RWPE2 (cell line): ENCODE results near the gene CYSLTR1.

Source experiments
- ATAC-seq: fragments of 200-7000 bp; cut with Tn5 transposase; 3 replicates; pipeline ENCODE4 v1.9.1; 2021; ENCODE audit warnings: low read depth
- DNase-seq: peaks from one replicate; pipeline ENCODE4 v3.0.0-alpha.2; 2020; ENCODE audit warnings: low spot score
- H3K27ac ChIP-seq: fragments of 450-650 bp; 2 replicates; pipeline ENCODE4 v1.5.1; 2017; ENCODE audit warnings: mild to moderate bottlenecking; ENCODE audit not compliant: poor library complexity, severe bottlenecking
- H3K27me3 ChIP-seq: fragments of 250-450 bp; sonication (Bioruptor Pico); 2 replicates; pipeline ENCODE4 v1.5.1; 2021; ENCODE audit warnings: mild to moderate bottlenecking, moderate library complexity; ENCODE audit not compliant: insufficient read depth, poor library complexity, severe bottlenecking
- H3K36me3 ChIP-seq: fragments of 250-450 bp; sonication (Bioruptor Pico); 2 replicates; pipeline ENCODE4 v1.5.1; 2020; ENCODE audit warnings: low read depth, mild to moderate bottlenecking, moderate library complexity
- H3K4me1 ChIP-seq: fragments of 250-450 bp; sonication (Bioruptor Pico); 2 replicates; pipeline ENCODE4 v1.5.1; 2021; ENCODE audit warnings: mild to moderate bottlenecking, moderate library complexity; ENCODE audit not compliant: insufficient read depth, poor library complexity, severe bottlenecking
- H3K4me3 ChIP-seq: fragments of 250-450 bp; sonication (Bioruptor Pico); 2 replicates; pipeline ENCODE4 v1.5.1; 2021; ENCODE audit warnings: mild to moderate bottlenecking, moderate library complexity; ENCODE audit not compliant: severe bottlenecking
- H3K9me3 ChIP-seq: fragments of 250-450 bp; sonication (Bioruptor Pico); 2 replicates; pipeline ENCODE4 v1.5.1; 2021; ENCODE audit warnings: mild to moderate bottlenecking, moderate library complexity; ENCODE audit not compliant: severe bottlenecking
- TF ChIP-seq, protein P1 (sequence below): fragments of 450-650 bp; IDR thresholded peaks from one replicate; pipeline ENCODE4 v1.5.1; 2017; ENCODE audit warnings: mild to moderate bottlenecking, moderate library complexity; ENCODE audit not compliant: poor library complexity, severe bottlenecking

Gene CYSLTR1, protein sequence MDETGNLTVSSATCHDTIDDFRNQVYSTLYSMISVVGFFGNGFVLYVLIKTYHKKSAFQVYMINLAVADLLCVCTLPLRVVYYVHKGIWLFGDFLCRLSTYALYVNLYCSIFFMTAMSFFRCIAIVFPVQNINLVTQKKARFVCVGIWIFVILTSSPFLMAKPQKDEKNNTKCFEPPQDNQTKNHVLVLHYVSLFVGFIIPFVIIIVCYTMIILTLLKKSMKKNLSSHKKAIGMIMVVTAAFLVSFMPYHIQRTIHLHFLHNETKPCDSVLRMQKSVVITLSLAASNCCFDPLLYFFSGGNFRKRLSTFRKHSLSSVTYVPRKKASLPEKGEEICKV

DNA sequence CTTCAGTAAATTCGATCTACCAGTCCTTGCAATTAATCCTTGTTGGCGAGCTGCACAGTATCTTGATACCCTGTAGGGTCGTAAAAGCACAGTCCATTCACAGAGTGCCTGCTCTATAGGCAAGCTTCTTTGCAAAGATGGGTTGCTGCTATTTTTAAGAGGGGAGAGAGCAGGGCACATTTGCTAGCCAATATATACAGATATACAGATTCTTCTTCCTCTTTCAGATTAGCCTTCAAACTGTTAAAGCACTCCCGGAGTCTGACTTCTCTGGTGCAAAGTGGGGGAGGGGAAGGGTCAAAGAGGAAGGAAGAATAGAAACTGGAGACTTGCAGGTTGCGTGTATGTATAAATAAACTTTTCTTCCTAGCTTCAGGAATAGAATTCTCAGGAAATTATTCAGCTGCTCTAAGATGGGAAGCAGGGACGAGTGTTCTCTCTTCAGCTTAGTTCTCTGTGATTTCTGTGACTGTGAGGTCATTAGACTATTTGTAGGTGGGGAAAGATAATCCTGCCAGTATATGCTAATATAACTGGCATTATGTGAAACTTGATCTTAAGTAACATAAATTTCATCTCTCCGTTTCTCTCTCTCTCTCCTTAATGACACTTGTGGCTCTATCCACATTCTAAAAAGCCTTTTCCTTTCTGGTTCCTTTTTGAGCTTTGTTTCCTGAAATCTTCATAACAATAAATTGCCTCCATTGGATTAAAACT is at the start of gene CYSLTR1:
CYSLTR1 (minus strand) TSS at position 242 of the 717 bp plus-strand sequence. CDS start 53,865 bp downstream, outside the sequence.
- no peak within 1 kb of the TSS for H3K4me3 ChIP-seq
- TF ChIP-seq, protein P1, sequence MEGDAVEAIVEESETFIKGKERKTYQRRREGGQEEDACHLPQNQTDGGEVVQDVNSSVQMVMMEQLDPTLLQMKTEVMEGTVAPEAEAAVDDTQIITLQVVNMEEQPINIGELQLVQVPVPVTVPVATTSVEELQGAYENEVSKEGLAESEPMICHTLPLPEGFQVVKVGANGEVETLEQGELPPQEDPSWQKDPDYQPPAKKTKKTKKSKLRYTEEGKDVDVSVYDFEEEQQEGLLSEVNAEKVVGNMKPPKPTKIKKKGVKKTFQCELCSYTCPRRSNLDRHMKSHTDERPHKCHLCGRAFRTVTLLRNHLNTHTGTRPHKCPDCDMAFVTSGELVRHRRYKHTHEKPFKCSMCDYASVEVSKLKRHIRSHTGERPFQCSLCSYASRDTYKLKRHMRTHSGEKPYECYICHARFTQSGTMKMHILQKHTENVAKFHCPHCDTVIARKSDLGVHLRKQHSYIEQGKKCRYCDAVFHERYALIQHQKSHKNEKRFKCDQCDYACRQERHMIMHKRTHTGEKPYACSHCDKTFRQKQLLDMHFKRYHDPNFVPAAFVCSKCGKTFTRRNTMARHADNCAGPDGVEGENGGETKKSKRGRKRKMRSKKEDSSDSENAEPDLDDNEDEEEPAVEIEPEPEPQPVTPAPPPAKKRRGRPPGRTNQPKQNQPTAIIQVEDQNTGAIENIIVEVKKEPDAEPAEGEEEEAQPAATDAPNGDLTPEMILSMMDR, result no peak
- no peaks in the 10 kb centered on the region for H3K9me3 ChIP-seq
- H3K4me1 ChIP-seq, result no peaks in the 10 kb centered on the region
- no peaks in the 10 kb centered on the region for H3K36me3 ChIP-seq
- H3K27ac ChIP-seq, result no peak within 1 kb of the TSS
- no peak for DNase-seq
- ATAC-seq, result no peak
- H3K27me3 ChIP-seq, result no peaks in the 10 kb centered on the region

DNA sequence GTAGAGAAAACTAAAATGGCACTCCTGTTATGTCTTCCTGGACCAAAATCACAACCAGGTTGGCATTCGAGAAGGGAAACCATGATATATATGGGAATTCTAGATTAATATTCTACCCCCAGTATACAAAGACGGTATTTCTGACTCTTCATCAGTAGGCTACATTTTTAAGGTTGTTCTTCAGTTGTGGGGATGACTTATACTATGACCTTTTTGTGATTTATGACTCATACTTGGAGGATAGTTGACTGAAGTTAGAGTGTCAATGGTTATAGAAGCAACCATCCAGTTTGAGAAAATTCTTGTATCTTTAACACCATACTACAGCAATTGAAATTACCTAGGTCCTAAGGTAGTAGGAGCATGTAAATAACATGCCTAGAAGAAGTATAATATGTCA is 49.8 kb upstream of the CYSLTR1 start:
- DNase-seq, result no peak
- no peak for ATAC-seq
- Histone ChIP-seq H3K27me3 (no peaks in the 10 kb centered on the region), H3K9me3 (no peaks in the 10 kb centered on the region), H3K4me3 (no peak overlapping the region), H3K36me3 (no peaks in the 10 kb centered on the region), H3K27ac (no peak overlapping the region), H3K4me1 (no peaks in the 10 kb centered on the region)
- TF ChIP-seq, protein P1, result no peak

DNA sequence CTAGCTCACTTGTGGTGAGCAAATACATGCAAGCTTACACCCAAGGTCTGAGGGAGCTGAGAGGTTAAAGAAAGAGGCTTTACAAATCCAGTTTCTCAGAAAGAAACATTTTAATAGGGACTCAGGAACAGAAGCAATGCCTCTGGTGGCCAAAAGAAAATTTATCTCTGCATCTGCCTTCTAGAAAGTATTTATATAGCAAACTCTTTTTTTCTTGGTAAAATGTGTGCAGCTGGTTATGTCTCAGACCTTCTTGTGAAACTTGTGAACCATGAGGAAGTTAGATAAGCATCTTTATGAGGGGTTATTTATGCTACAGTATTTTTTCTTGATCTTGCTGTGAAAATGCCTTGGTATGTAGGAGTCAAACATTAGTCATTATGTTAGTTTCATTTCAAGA is 48.5 kb upstream of the CYSLTR1 start:
- H3K36me3 ChIP-seq, result no peaks in the 10 kb centered on the region

DNA sequence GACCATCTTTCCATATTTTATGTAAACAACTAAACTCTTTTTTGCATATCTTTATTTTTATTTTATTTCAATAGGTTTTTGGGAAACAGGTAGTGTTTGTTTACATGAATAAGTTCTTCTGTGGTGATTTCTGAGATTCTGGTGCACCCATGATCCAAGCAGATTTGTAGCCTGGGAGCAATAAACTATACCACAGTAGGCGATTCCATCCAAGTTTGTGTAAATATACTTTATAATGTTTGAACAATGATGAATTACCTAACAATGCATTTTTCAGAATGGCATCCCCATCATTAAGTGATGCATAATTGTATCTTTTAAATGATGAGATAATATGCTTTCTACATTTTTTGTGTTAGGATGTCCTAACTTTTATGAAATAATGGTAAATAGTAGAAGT is 39.2 kb upstream of the CYSLTR1 start:
- Histone ChIP-seq H3K4me3 (no peak overlapping the region), H3K9me3 (no peaks in the 10 kb centered on the region), H3K27ac (no peak overlapping the region), H3K27me3 (no peaks in the 10 kb centered on the region), H3K4me1 (no peaks in the 10 kb centered on the region), H3K36me3 (no peaks in the 10 kb centered on the region)
- ATAC-seq (no peak), DNase-seq (no peak)
- TF ChIP-seq, protein P1, result no peak

More for the DNA sequence above, 48.5 kb upstream of the CYSLTR1 start:
- TF ChIP-seq, protein P1, result no peak
- ATAC-seq (no peak), DNase-seq (no peak)
- H3K9me3 ChIP-seq, result no peaks in the 10 kb centered on the region
- no peak overlapping the region for H3K4me3 ChIP-seq
- no peak overlapping the region for H3K27ac ChIP-seq
- H3K27me3 ChIP-seq, result no peaks in the 10 kb centered on the region
- H3K4me1 ChIP-seq, result no peaks in the 10 kb centered on the region
